Measurements from ENCODE around the gene CHST15. TPM values are rescaled to one million over a fixed set of nuclear protein-coding genes. Genes with fewer than 3 reads are reported as not detected.

The CHST15 gene
- total RNA-seq, 1 donor from 2014 or later: 4.5 TPM

DNA sequence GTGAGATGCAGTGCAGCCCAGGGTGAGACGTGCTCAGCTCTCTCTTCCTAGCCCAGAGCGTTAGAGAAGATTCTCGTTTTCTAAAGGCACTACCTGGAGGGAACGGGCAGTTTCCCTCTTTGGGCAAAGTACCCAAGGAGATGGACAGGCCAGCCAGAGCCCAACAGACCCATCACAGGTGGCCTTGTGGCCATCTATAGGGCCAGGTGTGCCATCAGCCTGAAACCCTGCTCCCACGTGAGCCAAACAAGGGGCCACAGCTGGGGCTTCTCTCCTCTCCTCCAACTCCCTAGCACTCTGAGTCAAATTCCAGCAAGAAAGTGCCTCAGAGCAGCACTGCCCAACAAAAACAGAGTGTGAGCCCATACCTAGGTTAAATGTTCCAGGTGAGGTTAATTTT is 22.3 kb downstream of the CHST15 start:
- TF ChIP-seq, protein P1, sequence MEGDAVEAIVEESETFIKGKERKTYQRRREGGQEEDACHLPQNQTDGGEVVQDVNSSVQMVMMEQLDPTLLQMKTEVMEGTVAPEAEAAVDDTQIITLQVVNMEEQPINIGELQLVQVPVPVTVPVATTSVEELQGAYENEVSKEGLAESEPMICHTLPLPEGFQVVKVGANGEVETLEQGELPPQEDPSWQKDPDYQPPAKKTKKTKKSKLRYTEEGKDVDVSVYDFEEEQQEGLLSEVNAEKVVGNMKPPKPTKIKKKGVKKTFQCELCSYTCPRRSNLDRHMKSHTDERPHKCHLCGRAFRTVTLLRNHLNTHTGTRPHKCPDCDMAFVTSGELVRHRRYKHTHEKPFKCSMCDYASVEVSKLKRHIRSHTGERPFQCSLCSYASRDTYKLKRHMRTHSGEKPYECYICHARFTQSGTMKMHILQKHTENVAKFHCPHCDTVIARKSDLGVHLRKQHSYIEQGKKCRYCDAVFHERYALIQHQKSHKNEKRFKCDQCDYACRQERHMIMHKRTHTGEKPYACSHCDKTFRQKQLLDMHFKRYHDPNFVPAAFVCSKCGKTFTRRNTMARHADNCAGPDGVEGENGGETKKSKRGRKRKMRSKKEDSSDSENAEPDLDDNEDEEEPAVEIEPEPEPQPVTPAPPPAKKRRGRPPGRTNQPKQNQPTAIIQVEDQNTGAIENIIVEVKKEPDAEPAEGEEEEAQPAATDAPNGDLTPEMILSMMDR (IDR thresholded peaks at IDR 0.05; ENCODE audit: borderline replicate concordance): no peak
- no peak overlapping the region for H3K27ac ChIP-seq (replicated peaks)
- intact Hi-C loops (cut with micrococcal nuclease): no loop called here

DNA sequence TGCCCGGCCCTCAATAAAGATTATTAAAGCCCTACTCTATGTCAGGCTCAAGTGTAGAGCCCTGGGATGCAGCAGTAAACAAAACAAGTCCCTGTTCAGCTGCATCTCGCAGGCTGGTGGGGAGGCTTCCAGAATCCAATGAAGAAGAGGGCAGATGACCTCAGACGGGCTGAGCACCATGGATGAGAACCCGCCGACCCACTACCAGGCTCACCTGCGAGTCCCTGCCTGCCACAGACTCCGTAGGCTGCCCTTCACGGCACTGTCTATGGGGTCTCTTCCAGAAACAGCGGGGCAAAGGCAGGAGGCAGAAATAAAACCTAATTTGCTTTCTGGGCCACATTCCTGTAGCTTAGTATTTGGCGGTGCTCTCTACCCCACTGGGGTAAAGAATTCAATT is 22.7 kb downstream of the CHST15 start:
- H3K27ac ChIP-seq (replicated peaks): no peak overlapping the region
- H3K4me3 ChIP-seq: no peak overlapping the region
- peaks cover 16% of the 10 kb centered on the region for H3K4me1 ChIP-seq
- H3K27me3 ChIP-seq (ENCODE audit: low read depth): peaks cover 50% of the 10 kb centered on the region
- H3K36me3 ChIP-seq: no peaks in the 10 kb centered on the region
- intact Hi-C loops (cut with micrococcal nuclease): no loop called here
- H3K9me3 ChIP-seq (replicated peaks): no peaks in the 10 kb centered on the region
- DNase-seq: no peak
- TF ChIP-seq, protein P1 (IDR thresholded peaks at IDR 0.05; ENCODE audit: borderline replicate concordance): no peak

More for the DNA sequence above, 22.3 kb downstream of the CHST15 start:
- Histone ChIP-seq H3K4me3 (no peak overlapping the region), H3K27me3 (ENCODE audit: low read depth) (peaks cover 45% of the 10 kb centered on the region), H3K9me3 (replicated peaks) (no peaks in the 10 kb centered on the region), H3K4me1 (peaks cover 17% of the 10 kb centered on the region), H3K36me3 (no peaks in the 10 kb centered on the region)
- no peak for DNase-seq

DNA sequence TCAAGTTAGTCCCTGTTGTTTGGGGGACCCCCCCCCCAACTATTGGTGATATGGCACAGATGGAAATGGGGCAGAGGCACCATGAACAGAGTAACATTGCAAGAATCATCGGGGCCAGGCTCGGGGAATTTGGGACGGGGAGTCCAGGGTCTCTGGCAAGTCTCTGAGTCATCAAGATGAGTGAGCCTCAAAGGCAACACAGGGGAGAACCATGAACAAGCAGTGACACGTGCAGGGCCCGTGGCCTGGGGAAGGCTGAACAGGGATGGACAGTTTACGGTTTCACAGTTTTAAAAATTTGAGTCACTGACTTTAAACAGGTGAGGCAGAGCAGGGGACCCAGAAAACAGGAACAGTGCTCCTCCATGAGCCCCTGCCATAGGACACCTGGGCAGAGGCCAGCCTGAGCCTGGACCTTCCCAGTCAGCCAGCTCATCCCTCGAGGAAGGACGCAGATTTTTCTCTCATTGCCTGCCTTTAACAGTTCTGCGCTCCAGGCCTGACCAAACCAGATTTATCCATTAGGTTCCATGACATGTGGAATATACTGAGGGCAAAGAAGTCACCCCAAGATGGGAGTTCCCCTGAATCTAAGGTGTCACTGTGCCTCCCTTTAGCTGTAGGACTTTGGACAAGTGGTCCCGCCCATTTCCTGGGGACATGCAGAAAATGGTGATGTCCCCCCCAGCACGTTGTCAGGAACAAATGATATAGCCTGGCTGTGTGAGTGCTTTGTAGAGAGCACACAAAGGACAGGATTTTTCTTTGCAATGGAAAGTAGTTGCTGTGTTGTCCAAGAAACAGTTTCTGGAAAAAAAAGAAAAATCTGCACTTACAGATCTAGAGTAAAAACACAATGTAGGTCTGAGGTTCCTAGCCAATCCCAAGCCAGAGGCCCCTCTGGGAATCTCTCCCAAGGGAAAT is 23.8 kb downstream of the CHST15 start:
- Histone ChIP-seq H3K4me1 (peaks cover 10% of the 10 kb centered on the region), H3K36me3 (no peaks in the 10 kb centered on the region), H3K9me3 (replicated peaks) (no peaks in the 10 kb centered on the region), H3K27ac (replicated peaks) (no peak overlapping the region), H3K27me3 (ENCODE audit: low read depth) (peaks cover 61% of the 10 kb centered on the region), H3K4me3 (no peak overlapping the region)
- intact Hi-C loops (cut with micrococcal nuclease): no loop called here
- TF ChIP-seq, protein P1 (IDR thresholded peaks at IDR 0.05; ENCODE audit: borderline replicate concordance): no peak
- no peak for DNase-seq

DNA sequence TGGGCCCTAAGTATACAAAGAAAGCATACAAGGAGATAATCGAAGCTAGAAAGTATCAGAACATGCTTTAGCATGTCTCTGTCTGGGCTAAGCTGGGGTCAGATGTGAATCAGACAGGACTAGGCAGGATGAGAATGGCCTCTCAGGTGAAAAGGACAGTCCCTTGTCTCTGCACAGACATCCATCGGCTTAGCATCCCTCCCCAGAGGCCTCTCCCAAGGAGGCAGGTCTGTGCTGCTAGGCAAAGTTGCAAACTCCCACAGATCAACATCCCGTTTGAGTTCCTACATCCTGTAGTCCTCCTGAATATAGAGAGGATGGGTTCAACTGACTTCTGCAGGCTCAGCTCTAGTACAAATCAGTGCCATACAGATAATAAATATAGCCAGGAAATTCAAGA is 24.5 kb downstream of the CHST15 start:
- Histone ChIP-seq H3K4me1 (peaks cover 10% of the 10 kb centered on the region), H3K27me3 (ENCODE audit: low read depth) (peaks cover 63% of the 10 kb centered on the region), H3K4me3 (no peak overlapping the region), H3K36me3 (no peaks in the 10 kb centered on the region), H3K9me3 (replicated peaks) (no peaks in the 10 kb centered on the region), H3K27ac (replicated peaks) (no peak overlapping the region)
- TF ChIP-seq, protein P1 (IDR thresholded peaks at IDR 0.05; ENCODE audit: borderline replicate concordance): no peak
- DNase-seq: no peak
- intact Hi-C loops (cut with micrococcal nuclease): no loop called here

DNA sequence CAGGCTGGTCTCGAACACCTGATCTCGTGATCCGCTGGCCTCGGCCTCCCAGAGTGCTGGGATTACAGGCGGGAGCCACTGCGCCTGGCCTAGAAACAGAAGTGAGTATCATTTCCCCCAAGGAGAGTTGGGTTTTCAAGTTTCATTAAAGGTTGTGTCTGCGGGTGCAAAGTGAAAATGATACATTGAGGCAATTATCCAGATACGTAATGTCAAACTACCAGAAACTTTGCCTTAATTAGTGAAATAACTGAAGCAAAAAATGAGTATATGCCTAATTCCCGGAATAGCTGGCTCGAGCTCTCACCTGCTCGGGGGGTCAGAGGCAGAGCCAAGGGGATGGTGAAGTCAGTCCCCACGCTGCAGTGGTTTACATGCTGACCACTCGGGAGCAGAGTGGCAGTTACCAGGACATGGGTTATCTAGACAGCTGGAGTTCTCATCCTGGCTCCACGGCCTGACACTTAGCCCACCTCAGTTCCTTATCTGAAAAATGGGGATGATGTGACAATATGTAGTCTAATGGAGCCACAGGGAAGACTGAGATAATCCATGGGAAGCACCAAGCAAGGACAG is 25.5 kb downstream of the CHST15 start:
- Histone ChIP-seq H3K27ac (replicated peaks) (no peak overlapping the region), H3K9me3 (replicated peaks) (no peaks in the 10 kb centered on the region), H3K27me3 (ENCODE audit: low read depth) (peaks cover 69% of the 10 kb centered on the region), H3K4me3 (no peak overlapping the region), H3K36me3 (no peaks in the 10 kb centered on the region), H3K4me1 (peaks cover 10% of the 10 kb centered on the region)
- TF ChIP-seq, protein P1 (IDR thresholded peaks at IDR 0.05; ENCODE audit: borderline replicate concordance): no peak
- no peak for DNase-seq
- intact Hi-C loops (cut with micrococcal nuclease): no loop called here
